HEK293 (cell line): ENCODE data around the gene CRYBB2.

Experiments used
- CTCF ChIA-PET: fragments of 350-600 bp; formaldehyde crosslinking; extraction: SDS; loops from one replicate; lab custom pipeline; 2021; ENCODE audit warnings: antibody characterized with exemption; lab: Yijun Ruan, JAX
- POLR2A ChIA-PET: fragments of 300-600 bp; formaldehyde crosslinking; extraction: SDS; loops from one replicate; lab custom pipeline; 2020; ENCODE audit warnings: antibody characterized with exemption, inconsistent platforms; lab: Yijun Ruan, JAX
- H3K27ac ChIP-seq: fragments of 200-500 bp; sonication (Bioruptor generic); 2 replicates; pipeline ENCODE4 v1.5.1; 2014; ENCODE audit warnings: low read depth, low read length, control low read depth, inconsistent platforms; ENCODE audit errors: extremely low read depth
- H3K36me3 ChIP-seq, 2 experiments: fragments of 200-500 bp in 1 of 2; sonication (Bioruptor generic) in 1 of 2; 1 replicate in 1 of 2; 2 replicates in 1 of 2; pipeline ENCODE4 v1.5.1; 2014 to 2017; ENCODE audit warnings: inconsistent platforms in 2 of 2, low read length in 2 of 2; ENCODE audit not compliant: control insufficient read depth in 2 of 2, insufficient read depth in 1 of 2
- H3K4me1 ChIP-seq: fragments of 200-500 bp; sonication (Bioruptor generic); 2 replicates; pipeline ENCODE4 v1.5.1; 2014; ENCODE audit warnings: mild to moderate bottlenecking, low read length, inconsistent platforms; ENCODE audit not compliant: control insufficient read depth, insufficient read depth
- H3K4me3 ChIP-seq: 2 replicates; pipeline ENCODE4 v1.5.1; 2011; ENCODE audit warnings: low read depth, mild to moderate bottlenecking, control low read depth, low read length, moderate library complexity
- H3K9me3 ChIP-seq: fragments of 200-500 bp; sonication (Bioruptor generic); 2 replicates; pipeline ENCODE4 v1.5.1; 2014; ENCODE audit warnings: low read depth, low read length, inconsistent platforms; ENCODE audit not compliant: control insufficient read depth, insufficient read depth
- BCL11A ChIP-seq: fragments of 450-650 bp; formaldehyde crosslinking; IDR thresholded peaks from 2 replicates; pipeline ENCODE4 v1.5.1; 2016; ENCODE audit warnings: low read depth, missing biosample characterization, missing genetic modification characterization
- KLF10 ChIP-seq: fragments of 450-650 bp; IDR thresholded peaks from 2 replicates; pipeline ENCODE4 v1.5.1; 2018; ENCODE audit warnings: missing biosample characterization, mild to moderate bottlenecking, missing genetic modification characterization
- SCRT2 ChIP-seq: fragments of 450-650 bp; formaldehyde crosslinking; IDR thresholded peaks from 2 replicates; pipeline ENCODE4 v1.5.1; 2016; ENCODE audit warnings: missing biosample characterization, missing genetic modification characterization
- WT1 ChIP-seq: fragments of 450-650 bp; formaldehyde crosslinking; IDR thresholded peaks from 2 replicates; pipeline ENCODE4 v1.5.1; 2016; ENCODE audit warnings: missing biosample characterization, missing genetic modification characterization
- ZFP3 ChIP-seq: fragments of 450-650 bp; formaldehyde crosslinking; IDR thresholded peaks from 2 replicates; pipeline ENCODE4 v1.5.1; 2016; ENCODE audit warnings: low read depth, missing biosample characterization, missing genetic modification characterization
- ZNF114 ChIP-seq: fragments of 450-650 bp; formaldehyde crosslinking; IDR thresholded peaks from 2 replicates; pipeline ENCODE4 v1.5.0; 2017; ENCODE audit warnings: missing biosample characterization, missing genetic modification characterization
- ZNF202 ChIP-seq: fragments of 450-650 bp; formaldehyde crosslinking; IDR thresholded peaks from 2 replicates; pipeline ENCODE4 v1.5.1; 2016; ENCODE audit warnings: missing biosample characterization, missing genetic modification characterization, borderline replicate concordance
- ZNF248 ChIP-seq: fragments of 450-650 bp; formaldehyde crosslinking; IDR thresholded peaks from 2 replicates; pipeline ENCODE4 v1.5.1; 2017; ENCODE audit warnings: missing biosample characterization, missing genetic modification characterization
- ZNF302 ChIP-seq: fragments of 450-650 bp; formaldehyde crosslinking; IDR thresholded peaks from 2 replicates; pipeline ENCODE4 v1.5.1; 2016; ENCODE audit warnings: missing biosample characterization, missing genetic modification characterization, low read depth
- ZNF324 ChIP-seq: fragments of 450-650 bp; formaldehyde crosslinking; IDR thresholded peaks from 2 replicates; pipeline ENCODE4 v1.5.1; 2016; ENCODE audit warnings: missing biosample characterization, missing genetic modification characterization
- ZNF394 ChIP-seq: fragments of 450-650 bp; formaldehyde crosslinking; IDR thresholded peaks from 2 replicates; pipeline ENCODE4 v1.5.1; 2016; ENCODE audit warnings: missing biosample characterization, missing genetic modification characterization, mild to moderate bottlenecking, moderate library complexity, borderline replicate concordance
- ZNF544 ChIP-seq: fragments of 450-650 bp; formaldehyde crosslinking; IDR thresholded peaks from 2 replicates; pipeline ENCODE4 v1.5.0; 2017; ENCODE audit warnings: missing biosample characterization, missing genetic modification characterization
- ZNF843 ChIP-seq: fragments of 450-650 bp; formaldehyde crosslinking; IDR thresholded peaks from 2 replicates; pipeline ENCODE4 v1.5.1; 2016; ENCODE audit warnings: missing biosample characterization, missing genetic modification characterization
- TF ChIP-seq, protein P1 (sequence below): fragments of 450-650 bp; formaldehyde crosslinking; IDR thresholded peaks from 2 replicates; pipeline ENCODE4 v1.5.1; 2017; ENCODE audit warnings: missing biosample characterization, missing genetic modification characterization
- TF ChIP-seq, protein P2 (sequence below): fragments of 450-650 bp; formaldehyde crosslinking; IDR thresholded peaks from 2 replicates; pipeline ENCODE4 v1.5.1; 2016; ENCODE audit warnings: missing biosample characterization, missing genetic modification characterization, low read depth
- TF ChIP-seq, protein P3 (sequence below): fragments of 450-650 bp; formaldehyde crosslinking; IDR thresholded peaks from 2 replicates; pipeline ENCODE4 v1.5.1; 2016; ENCODE audit warnings: missing biosample characterization, missing genetic modification characterization, borderline replicate concordance
- TF ChIP-seq, protein P4 (sequence below): fragments of 450-650 bp; formaldehyde crosslinking; IDR thresholded peaks from 2 replicates; pipeline ENCODE4 v1.5.1; 2017; ENCODE audit warnings: missing biosample characterization, mild to moderate bottlenecking, missing genetic modification characterization, moderate library complexity
- TF ChIP-seq, protein P5 (sequence below): fragments of 450-650 bp; formaldehyde crosslinking; optimal IDR thresholded peaks from 2 replicates; pipeline ENCODE3; 2016; ENCODE audit warnings: missing biosample characterization, mild to moderate bottlenecking, missing genetic modification characterization
- TF ChIP-seq, protein P6 (sequence below): fragments of 450-650 bp; formaldehyde crosslinking; IDR thresholded peaks from 2 replicates; pipeline ENCODE4 v1.5.1; 2016; ENCODE audit warnings: missing biosample characterization, missing genetic modification characterization

CRYBB2 gene

DNA sequence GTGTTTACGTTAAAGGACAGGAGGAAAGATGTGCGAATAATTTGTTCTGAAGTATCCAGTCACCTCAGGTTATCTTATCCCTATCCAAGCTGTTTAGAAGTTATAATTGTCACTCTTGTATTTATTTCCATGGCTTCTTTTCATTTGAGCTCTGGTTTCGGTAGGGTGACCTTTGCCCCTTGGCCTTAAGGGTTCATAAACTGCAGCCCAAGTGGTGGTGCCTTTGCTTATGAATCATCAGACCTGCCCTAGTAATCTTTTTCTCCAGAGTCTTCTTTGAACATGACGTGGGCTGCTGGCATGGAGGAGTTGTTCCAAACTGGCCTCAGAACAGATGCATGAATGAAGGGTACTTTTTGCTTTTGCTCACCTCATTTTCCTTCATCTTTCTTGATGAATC, 26.3 kb upstream of the CRYBB2 start:
- Histone ChIP-seq H3K27ac (no peak overlapping the region), H3K9me3 (no peaks in the 10 kb centered on the region), H3K4me3 (no peak overlapping the region), H3K36me3 (peaks cover 4 to 38% of the 10 kb centered on the region in 2 experiments; a peak in 2 of 3 replicates), H3K4me1 (no peaks in the 10 kb centered on the region)
- TF ChIP-seq ZNF843 (tag by site-specific recombination) = no peak
- TF ChIP-seq KLF10 (tag by site-specific recombination) = no peak
- TF ChIP-seq ZNF324 (tag by site-specific recombination) = no peak
- TF ChIP-seq, protein P1, sequence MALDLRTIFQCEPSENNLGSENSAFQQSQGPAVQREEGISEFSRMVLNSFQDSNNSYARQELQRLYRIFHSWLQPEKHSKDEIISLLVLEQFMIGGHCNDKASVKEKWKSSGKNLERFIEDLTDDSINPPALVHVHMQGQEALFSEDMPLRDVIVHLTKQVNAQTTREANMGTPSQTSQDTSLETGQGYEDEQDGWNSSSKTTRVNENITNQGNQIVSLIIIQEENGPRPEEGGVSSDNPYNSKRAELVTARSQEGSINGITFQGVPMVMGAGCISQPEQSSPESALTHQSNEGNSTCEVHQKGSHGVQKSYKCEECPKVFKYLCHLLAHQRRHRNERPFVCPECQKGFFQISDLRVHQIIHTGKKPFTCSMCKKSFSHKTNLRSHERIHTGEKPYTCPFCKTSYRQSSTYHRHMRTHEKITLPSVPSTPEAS (tag by site-specific recombination) = no peak
- no peak for TF ChIP-seq ZNF114 (tag by site-specific recombination)
- no peak for TF ChIP-seq ZNF248 (tag by site-specific recombination)
- no peak for TF ChIP-seq SCRT2
- TF ChIP-seq ZNF544 (tag by site-specific recombination) = no peak
- TF ChIP-seq ZNF202 (tag by site-specific recombination) = no peak
- ChIA-PET CTCF (interaction anchor here (0.6 to 1.6 kb wide), 3 partner anchors 9 to 136 kb away, joined by 3 to 10 read pairs (median 3); no protein-coding TSS in a partner anchor), POLR2A (no interaction called here)

DNA sequence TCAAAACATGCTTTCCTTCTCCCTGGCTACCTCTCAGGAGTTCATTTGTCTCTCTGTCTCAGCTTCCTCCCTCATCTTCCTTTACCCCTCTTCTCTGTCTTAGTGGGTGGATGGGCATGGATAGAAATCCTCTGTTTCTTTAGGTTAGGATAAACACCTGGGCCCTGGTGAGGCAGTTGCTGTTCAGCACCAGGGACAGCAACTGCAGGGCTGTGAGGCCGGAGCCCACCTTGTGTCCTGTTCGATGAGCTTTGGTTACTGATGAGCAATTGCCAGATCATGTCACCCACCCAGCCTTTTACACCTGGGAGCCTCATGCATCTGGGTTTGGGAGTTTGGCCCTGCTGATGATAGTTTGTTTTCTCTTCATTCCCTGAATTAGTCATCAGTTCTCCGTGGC, 25.9 kb upstream of the CRYBB2 start:
- CTCF ChIA-PET = interaction anchor here (0.6 to 1.7 kb wide), 6 partner anchors 9 to 239 kb away, joined by 3 to 10 read pairs (median 3); no protein-coding TSS in a partner anchor

DNA sequence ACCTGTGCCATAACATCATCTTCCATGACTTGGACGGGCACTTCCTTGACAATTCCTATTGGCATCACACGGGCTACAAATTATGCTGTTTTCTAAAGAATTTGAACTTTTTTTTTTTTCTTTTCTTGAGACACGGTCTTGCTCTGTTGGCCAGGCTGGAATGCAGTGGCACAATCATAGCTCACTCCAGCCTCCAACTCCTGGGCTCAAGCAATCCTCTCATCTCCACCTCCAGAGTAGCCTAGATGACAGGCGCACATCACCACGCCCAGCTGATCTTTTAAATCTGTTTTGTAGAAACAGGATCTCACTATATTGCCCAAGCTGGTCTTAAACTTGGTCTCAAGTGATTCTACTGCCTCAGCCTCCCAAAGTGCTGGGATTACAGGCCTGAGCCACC, 23.1 kb upstream of the CRYBB2 start:
- Histone ChIP-seq H3K27ac (no peak overlapping the region), H3K36me3 (peaks cover 4 to 32% of the 10 kb centered on the region in 2 experiments; a peak in 2 of 3 replicates), H3K4me1 (no peaks in the 10 kb centered on the region), H3K9me3 (no peaks in the 10 kb centered on the region), H3K4me3 (no peak overlapping the region)
- ChIA-PET CTCF (interaction anchor here (0.6 to 0.9 kb wide), 2 partner anchors 8 to 116 kb away, joined by 3 to 5 read pairs; no protein-coding TSS in a partner anchor), POLR2A (no interaction called here)
- TF ChIP-seq ZFP3 (no peak), WT1 (tag by site-specific recombination) (no peak), ZNF394 (tag by site-specific recombination) (no peak), BCL11A (tag by site-specific recombination) (no peak)
- TF ChIP-seq, protein P2, sequence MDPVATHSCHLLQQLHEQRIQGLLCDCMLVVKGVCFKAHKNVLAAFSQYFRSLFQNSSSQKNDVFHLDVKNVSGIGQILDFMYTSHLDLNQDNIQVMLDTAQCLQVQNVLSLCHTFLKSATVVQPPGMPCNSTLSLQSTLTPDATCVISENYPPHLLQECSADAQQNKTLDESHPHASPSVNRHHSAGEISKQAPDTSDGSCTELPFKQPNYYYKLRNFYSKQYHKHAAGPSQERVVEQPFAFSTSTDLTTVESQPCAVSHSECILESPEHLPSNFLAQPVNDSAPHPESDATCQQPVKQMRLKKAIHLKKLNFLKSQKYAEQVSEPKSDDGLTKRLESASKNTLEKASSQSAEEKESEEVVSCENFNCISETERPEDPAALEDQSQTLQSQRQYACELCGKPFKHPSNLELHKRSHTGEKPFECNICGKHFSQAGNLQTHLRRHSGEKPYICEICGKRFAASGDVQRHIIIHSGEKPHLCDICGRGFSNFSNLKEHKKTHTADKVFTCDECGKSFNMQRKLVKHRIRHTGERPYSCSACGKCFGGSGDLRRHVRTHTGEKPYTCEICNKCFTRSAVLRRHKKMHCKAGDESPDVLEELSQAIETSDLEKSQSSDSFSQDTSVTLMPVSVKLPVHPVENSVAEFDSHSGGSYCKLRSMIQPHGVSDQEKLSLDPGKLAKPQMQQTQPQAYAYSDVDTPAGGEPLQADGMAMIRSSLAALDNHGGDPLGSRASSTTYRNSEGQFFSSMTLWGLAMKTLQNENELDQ (tag by site-specific recombination) = no peak
- TF ChIP-seq, protein P3, sequence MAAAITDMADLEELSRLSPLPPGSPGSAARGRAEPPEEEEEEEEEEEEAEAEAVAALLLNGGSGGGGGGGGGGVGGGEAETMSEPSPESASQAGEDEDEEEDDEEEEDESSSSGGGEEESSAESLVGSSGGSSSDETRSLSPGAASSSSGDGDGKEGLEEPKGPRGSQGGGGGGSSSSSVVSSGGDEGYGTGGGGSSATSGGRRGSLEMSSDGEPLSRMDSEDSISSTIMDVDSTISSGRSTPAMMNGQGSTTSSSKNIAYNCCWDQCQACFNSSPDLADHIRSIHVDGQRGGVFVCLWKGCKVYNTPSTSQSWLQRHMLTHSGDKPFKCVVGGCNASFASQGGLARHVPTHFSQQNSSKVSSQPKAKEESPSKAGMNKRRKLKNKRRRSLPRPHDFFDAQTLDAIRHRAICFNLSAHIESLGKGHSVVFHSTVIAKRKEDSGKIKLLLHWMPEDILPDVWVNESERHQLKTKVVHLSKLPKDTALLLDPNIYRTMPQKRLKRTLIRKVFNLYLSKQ (tag by site-specific recombination) = no peak
- TF ChIP-seq, protein P4, sequence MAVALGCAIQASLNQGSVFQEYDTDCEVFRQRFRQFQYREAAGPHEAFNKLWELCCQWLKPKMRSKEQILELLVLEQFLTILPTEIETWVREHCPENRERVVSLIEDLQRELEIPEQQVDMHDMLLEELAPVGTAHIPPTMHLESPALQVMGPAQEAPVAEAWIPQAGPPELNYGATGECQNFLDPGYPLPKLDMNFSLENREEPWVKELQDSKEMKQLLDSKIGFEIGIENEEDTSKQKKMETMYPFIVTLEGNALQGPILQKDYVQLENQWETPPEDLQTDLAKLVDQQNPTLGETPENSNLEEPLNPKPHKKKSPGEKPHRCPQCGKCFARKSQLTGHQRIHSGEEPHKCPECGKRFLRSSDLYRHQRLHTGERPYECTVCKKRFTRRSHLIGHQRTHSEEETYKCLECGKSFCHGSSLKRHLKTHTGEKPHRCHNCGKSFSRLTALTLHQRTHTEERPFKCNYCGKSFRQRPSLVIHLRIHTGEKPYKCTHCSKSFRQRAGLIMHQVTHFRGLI = no peak
- TF ChIP-seq, protein P5, sequence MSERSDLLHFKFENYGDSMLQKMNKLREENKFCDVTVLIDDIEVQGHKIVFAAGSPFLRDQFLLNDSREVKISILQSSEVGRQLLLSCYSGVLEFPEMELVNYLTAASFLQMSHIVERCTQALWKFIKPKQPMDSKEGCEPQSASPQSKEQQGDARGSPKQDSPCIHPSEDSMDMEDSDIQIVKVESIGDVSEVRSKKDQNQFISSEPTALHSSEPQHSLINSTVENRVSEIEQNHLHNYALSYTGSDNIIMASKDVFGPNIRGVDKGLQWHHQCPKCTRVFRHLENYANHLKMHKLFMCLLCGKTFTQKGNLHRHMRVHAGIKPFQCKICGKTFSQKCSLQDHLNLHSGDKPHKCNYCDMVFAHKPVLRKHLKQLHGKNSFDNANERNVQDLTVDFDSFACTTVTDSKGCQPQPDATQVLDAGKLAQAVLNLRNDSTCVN (tag by site-specific recombination) = no peak

More for the DNA sequence above, 25.9 kb upstream of the CRYBB2 start:
- H3K9me3 ChIP-seq = no peaks in the 10 kb centered on the region
- peaks cover 4 to 38% of the 10 kb centered on the region in 2 experiments; a peak in 2 of 3 replicates for H3K36me3 ChIP-seq
- POLR2A ChIA-PET = no interaction called here
- H3K4me3 ChIP-seq = no peak overlapping the region
- H3K27ac ChIP-seq = no peak overlapping the region
- TF ChIP-seq, protein P6, sequence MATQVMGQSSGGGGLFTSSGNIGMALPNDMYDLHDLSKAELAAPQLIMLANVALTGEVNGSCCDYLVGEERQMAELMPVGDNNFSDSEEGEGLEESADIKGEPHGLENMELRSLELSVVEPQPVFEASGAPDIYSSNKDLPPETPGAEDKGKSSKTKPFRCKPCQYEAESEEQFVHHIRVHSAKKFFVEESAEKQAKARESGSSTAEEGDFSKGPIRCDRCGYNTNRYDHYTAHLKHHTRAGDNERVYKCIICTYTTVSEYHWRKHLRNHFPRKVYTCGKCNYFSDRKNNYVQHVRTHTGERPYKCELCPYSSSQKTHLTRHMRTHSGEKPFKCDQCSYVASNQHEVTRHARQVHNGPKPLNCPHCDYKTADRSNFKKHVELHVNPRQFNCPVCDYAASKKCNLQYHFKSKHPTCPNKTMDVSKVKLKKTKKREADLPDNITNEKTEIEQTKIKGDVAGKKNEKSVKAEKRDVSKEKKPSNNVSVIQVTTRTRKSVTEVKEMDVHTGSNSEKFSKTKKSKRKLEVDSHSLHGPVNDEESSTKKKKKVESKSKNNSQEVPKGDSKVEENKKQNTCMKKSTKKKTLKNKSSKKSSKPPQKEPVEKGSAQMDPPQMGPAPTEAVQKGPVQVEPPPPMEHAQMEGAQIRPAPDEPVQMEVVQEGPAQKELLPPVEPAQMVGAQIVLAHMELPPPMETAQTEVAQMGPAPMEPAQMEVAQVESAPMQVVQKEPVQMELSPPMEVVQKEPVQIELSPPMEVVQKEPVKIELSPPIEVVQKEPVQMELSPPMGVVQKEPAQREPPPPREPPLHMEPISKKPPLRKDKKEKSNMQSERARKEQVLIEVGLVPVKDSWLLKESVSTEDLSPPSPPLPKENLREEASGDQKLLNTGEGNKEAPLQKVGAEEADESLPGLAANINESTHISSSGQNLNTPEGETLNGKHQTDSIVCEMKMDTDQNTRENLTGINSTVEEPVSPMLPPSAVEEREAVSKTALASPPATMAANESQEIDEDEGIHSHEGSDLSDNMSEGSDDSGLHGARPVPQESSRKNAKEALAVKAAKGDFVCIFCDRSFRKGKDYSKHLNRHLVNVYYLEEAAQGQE (tag by site-specific recombination) = peak; percentile 94
- no peak for TF ChIP-seq ZNF302
- TF ChIP-seq, all 188 proteins: peak for 1
- H3K4me1 ChIP-seq = no peaks in the 10 kb centered on the region
